ENCODE results near the gene DCDC2C. TPM values are rescaled to one million over a fixed set of nuclear protein-coding genes. Genes with fewer than 3 reads are reported as not detected.

The DCDC2C gene
- total RNA-seq, 3 donors from 2014 or later, result 0.35 TPM; not detected in 2

DNA sequence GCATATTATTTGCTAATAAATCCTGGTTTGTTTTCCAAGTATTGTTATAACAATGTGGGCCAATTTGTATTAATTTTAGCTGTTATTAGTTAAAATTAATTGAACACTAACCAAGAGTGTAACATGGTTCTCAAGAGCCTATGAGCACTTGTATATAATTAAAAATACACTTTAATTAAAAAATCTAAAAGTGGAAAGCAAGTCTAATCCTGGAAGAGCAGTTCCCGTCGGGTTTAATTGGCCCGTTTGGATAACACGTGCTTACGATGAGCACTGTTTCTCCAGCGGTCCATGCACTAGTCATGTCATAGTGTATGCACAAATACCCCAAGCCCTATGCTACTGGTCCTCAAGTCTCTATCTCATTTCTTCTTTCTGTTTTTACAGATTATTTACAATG is 49.0 kb downstream of the DCDC2C start:
- H3K9me3 ChIP-seq, result no peaks in the 10 kb centered on the region
- H3K4me3 ChIP-seq, result no peak overlapping the region
- H3K36me3 ChIP-seq (ENCODE audit: low read depth), result no peaks in the 10 kb centered on the region
- TF ChIP-seq, protein P1, sequence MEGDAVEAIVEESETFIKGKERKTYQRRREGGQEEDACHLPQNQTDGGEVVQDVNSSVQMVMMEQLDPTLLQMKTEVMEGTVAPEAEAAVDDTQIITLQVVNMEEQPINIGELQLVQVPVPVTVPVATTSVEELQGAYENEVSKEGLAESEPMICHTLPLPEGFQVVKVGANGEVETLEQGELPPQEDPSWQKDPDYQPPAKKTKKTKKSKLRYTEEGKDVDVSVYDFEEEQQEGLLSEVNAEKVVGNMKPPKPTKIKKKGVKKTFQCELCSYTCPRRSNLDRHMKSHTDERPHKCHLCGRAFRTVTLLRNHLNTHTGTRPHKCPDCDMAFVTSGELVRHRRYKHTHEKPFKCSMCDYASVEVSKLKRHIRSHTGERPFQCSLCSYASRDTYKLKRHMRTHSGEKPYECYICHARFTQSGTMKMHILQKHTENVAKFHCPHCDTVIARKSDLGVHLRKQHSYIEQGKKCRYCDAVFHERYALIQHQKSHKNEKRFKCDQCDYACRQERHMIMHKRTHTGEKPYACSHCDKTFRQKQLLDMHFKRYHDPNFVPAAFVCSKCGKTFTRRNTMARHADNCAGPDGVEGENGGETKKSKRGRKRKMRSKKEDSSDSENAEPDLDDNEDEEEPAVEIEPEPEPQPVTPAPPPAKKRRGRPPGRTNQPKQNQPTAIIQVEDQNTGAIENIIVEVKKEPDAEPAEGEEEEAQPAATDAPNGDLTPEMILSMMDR (IDR thresholded peaks at IDR 0.05), result no peak
- no peaks in the 10 kb centered on the region for H3K4me1 ChIP-seq (ENCODE audit: low read depth)
- no peak for DNase-seq
- no peak for ATAC-seq
- intact Hi-C loops (cut with DNase I, micrococcal nuclease), result no loop called here

DNA sequence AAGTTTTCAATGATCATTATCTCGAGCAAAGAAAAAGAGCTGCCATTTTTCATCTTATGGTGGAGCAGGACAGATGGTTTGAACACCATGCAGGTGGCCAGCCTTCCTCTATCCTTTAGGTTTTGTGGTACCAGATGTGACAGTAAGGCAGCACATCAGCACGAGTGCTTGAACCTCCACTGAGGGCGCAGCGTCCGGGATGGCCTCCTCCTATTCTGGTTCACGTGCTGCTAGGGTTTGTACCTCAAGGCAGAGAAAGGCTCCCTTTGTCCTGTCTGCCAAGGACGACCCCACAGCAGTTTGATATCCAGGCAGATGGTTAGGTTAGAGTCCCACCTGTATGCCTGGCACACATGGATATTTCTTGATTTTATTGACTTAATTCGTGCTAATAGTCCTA is 50.2 kb downstream of the DCDC2C start:
- no peak for ATAC-seq
- intact Hi-C loops (cut with DNase I, micrococcal nuclease), result no loop called here
- DNase-seq, result no peak

DNA sequence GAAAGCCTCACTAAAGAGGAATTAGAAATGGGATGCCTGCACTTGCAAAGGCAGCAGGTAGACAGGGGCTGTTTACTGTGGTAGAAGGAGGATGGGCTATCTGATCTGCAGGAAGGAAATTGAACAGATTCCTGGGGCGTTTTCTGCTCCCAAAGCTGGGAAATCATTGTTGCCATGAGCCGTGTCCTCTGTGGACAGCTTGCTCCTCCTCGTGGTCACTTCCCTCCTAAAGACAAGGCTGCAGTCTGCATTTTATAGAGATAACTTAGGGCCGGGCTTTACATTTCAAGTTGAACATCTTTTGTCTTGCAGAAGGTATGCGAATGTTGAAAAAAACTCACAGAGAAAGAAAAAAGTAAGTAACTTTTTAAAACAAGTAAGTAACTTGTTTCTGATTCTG is 50.9 kb downstream of the DCDC2C start:
- ATAC-seq, result no peak
- TF ChIP-seq, protein P1 (IDR thresholded peaks at IDR 0.05), result no peak
- no peak for DNase-seq
- intact Hi-C loops (cut with DNase I, micrococcal nuclease), result no loop called here
- Histone ChIP-seq H3K9me3 (no peaks in the 10 kb centered on the region), H3K36me3 (ENCODE audit: low read depth) (no peaks in the 10 kb centered on the region), H3K4me1 (ENCODE audit: low read depth) (no peaks in the 10 kb centered on the region), H3K4me3 (no peak overlapping the region)

More for the DNA sequence above, 50.2 kb downstream of the DCDC2C start:
- Histone ChIP-seq H3K4me3 (no peak overlapping the region), H3K9me3 (no peaks in the 10 kb centered on the region), H3K36me3 (ENCODE audit: low read depth) (no peaks in the 10 kb centered on the region), H3K4me1 (ENCODE audit: low read depth) (no peaks in the 10 kb centered on the region)
- TF ChIP-seq, protein P1 (IDR thresholded peaks at IDR 0.05), result no peak

DNA sequence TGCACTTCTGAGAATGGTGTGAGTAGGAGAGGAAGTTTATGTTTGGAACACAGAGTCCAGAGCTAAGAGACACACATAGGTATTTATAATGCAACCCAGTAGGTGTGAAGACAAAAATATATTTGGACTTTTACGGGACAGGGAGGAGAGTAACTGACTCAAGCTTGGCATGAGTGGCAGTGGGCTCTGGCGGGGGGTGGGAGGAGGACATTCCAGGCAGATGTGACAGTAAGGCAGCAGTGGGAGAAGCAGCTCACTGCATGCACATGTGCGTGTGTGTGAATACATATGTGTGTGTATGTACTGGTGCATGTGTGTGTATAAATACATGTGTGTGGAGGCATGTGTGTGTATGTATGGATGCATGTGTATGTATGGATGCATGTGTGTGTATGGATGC is 51.4 kb downstream of the DCDC2C start:
- H3K36me3 ChIP-seq (ENCODE audit: low read depth), result no peaks in the 10 kb centered on the region
- TF ChIP-seq, protein P1 (IDR thresholded peaks at IDR 0.05), result no peak
- no peak overlapping the region for H3K4me3 ChIP-seq
- H3K9me3 ChIP-seq, result no peaks in the 10 kb centered on the region
- no peak for DNase-seq
- no peak for ATAC-seq
- H3K4me1 ChIP-seq (ENCODE audit: low read depth), result no peaks in the 10 kb centered on the region
- intact Hi-C loops (cut with DNase I, micrococcal nuclease), result no loop called here

DNA sequence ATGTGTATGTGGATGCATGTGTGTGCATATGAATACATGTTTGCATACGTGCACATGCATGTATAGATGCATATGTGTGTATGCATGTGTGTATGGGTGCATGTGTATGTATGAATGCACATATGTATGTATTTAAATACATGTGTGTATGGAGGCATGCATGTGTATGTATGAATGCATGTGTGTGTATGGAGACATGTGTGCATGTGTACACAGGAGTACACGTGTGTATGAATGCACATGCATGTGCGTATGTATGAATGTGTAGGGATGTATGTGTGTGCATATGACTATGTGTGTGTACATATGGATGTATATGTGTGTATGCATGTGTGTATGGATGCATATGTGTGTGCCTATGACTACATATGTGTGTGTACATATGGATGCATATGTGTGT is 51.9 kb downstream of the DCDC2C start:
- H3K4me3 ChIP-seq, result no peak overlapping the region
- ATAC-seq (no peak), DNase-seq (no peak)
- no peaks in the 10 kb centered on the region for H3K4me1 ChIP-seq (ENCODE audit: low read depth)
- no peaks in the 10 kb centered on the region for H3K36me3 ChIP-seq (ENCODE audit: low read depth)
- H3K9me3 ChIP-seq, result no peaks in the 10 kb centered on the region
- intact Hi-C loops (cut with DNase I, micrococcal nuclease), result no loop called here
- TF ChIP-seq, protein P1 (IDR thresholded peaks at IDR 0.05), result no peak

DNA sequence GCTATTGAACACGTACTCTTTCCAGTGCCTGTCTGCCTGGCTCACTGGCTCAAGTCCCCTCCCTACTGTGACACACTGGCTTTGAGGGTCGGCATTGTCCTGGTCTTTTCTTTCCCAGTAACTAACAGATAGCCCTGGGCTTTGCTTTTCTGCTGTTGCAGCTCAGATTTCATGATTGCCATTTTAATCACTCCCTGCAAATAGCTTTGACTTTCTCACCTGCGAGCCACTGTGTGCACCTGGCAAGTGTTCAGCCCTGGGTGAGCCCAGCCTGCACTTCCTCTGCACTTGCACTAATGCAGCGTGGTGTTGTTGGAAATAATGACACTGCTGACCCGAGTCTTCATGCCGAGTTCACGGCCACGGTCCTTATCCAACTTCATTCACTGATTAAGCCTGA is 52.9 kb downstream of the DCDC2C start:
- intact Hi-C loops (cut with DNase I, micrococcal nuclease), result no loop called here
- TF ChIP-seq, protein P1 (IDR thresholded peaks at IDR 0.05), result no peak
- Histone ChIP-seq H3K36me3 (ENCODE audit: low read depth) (no peaks in the 10 kb centered on the region), H3K4me1 (ENCODE audit: low read depth) (no peaks in the 10 kb centered on the region), H3K9me3 (no peaks in the 10 kb centered on the region), H3K4me3 (no peak overlapping the region)
- ATAC-seq (no peak), DNase-seq (no peak)
